ENCODE results near the gene CR1L.
A peak's percentile ranks its signal among the peaks of the same experiment; 100 is the strongest.
"Not testable (repeated sequence)": the region's sequence is repeated elsewhere in the genome, so short reads cannot be mapped to it uniquely, and the experiment has no call there.

Gene CR1L

GRCh38 chr1:207646944-207647579, 2.1 kb downstream of the CR1L start:
- no peak for DNase-seq

GRCh38 chr1:207647671-207648333, 2.9 kb downstream of the CR1L start:
- no peak for DNase-seq

GRCh38 chr1:207648334-207649209, 3.6 kb downstream of the CR1L start:
- DNase-seq, result no peak

GRCh38 chr1:207649210-207649753, 4.3 kb downstream of the CR1L start:
- DNase-seq, result no peak

GRCh38 chr1:207649865-207650580, 5.1 kb downstream of the CR1L start:
- DNase-seq, result no peak

- no peak for DNase-seq
Observed at GRCh38 chr1:207651583-207651982, 6.7 kb downstream of the CR1L start.

GRCh38 chr1:207654320-207654719, 9.4 kb downstream of the CR1L start:
- no peak for DNase-seq

- DNase-seq, result no peak
Observed at GRCh38 chr1:207658408-207658807, 13.5 kb downstream of the CR1L start.

GRCh38 chr1:207658904-207659485, 14.1 kb downstream of the CR1L start:
- no peak for DNase-seq

GRCh38 chr1:207659545-207660153, 14.7 kb downstream of the CR1L start:
- DNase-seq, result no peak

- DNase-seq, result not testable (repeated sequence)
Observed at GRCh38 chr1:207661420-207661819, 16.5 kb downstream of the CR1L start.

- DNase-seq, result no peak
Observed at GRCh38 chr1:207666342-207666741, 21.4 kb downstream of the CR1L start.

- no peak for DNase-seq
Observed at GRCh38 chr1:207669528-207670009, 24.6 kb downstream of the CR1L start.

GRCh38 chr1:207670192-207670591, 25.3 kb downstream of the CR1L start:
- no peak for DNase-seq

- DNase-seq, result no peak
Observed at GRCh38 chr1:207670997-207671396, 26.1 kb downstream of the CR1L start.

GRCh38 chr1:207672522-207673130, 27.7 kb downstream of the CR1L start:
- DNase-seq, result peak; percentile 68

- DNase-seq, result no peak
Observed at GRCh38 chr1:207673399-207673798, 28.5 kb downstream of the CR1L start.

GRCh38 chr1:207676153-207676552, 31.2 kb downstream of the CR1L start:
- DNase-seq, result no peak

- not testable (repeated sequence) for DNase-seq
Observed at GRCh38 chr1:207680590-207681388, 35.9 kb downstream of the CR1L start.

- not testable (repeated sequence) for DNase-seq
Observed at GRCh38 chr1:207682872-207683434, 38.0 kb downstream of the CR1L start.
